ENCODE measurements around the gene MTO1.
"Not testable (repeated sequence)": the region's sequence is repeated elsewhere in the genome, so short reads cannot be mapped to it uniquely, and the experiment has no call there.

Gene MTO1

DNA sequence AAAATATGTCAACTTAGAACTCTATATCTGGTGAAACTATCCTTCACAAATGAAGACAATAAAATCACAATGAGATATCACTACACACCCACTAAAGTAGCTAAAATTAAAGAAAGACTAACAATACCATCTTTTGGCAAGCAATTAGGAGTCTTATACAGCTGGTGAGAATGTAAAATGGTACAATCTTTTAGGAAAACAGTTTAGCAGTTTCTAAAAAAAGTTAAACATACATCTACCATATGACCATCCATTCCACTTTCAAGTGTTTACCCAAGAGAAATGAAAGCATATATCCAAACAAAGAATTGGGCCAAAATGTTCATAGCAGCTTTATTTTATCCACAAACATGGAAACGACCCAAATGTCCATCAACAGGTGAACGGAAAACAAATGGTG is 73.1 kb downstream of the MTO1 start:
- Histone ChIP-seq H3K36me3 (ENCODE audit: insufficient read depth, low read length) (no peaks in the 10 kb centered on the region), H3K9ac (ENCODE audit: low read depth, low read length) (no peak overlapping the region), H3K9me3 (ENCODE audit: control insufficient read depth, insufficient read depth, low read length) (no peaks in the 10 kb centered on the region), H3K4me1 (ENCODE audit: insufficient read depth, low read length) (no peaks in the 10 kb centered on the region)

DNA sequence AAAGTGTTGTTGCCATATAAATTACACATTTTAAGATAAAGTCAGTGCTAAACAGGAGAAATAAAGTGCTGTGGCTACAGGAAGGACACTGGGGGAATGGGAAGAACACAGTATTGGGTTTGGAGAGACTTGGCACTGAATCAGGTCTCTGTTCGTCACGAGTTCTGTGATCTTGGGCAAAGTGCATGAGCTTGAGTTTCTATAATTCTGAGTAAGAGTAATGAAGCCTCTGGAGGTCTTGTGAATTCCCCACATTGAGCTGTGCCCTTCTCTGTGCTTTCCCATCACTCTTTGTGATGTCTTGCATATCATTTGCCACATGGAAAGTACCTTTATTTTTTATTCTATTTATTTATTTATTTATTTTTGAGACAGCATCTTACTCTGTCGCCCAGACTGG is 76.1 kb downstream of the MTO1 start:
- no peak overlapping the region for H3K9ac ChIP-seq (ENCODE audit: low read depth, low read length)

DNA sequence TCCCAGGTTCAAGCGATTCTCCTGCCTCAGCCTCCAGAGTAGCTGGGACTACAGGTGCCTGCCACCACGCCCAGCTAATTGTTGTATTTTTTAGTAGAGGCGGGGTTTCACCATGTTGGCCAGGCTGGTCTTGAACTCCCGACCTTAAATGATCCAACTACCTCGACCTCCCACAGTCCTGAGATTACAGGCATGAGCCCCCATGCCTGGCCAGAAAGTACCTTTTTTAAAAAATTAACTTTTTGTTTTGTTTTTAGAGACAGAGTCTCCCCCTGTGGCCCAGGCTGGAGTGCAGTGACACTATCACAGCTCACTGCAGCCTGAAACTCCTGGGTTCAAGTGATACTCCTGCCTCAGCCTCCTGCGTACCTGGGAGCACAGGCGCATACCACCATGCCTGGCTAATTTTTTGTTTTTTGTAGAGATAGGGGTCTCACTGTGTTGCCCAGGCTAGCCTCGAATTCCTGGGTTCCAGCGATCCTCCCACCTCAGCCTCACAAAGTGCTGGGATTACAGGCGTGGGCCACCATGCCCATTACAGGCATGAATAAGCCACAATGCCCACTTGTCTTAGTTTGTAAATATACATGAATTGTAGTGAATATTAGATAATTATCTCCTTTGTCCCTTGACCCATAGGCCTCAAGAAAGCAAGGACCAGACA is 76.7 kb downstream of the MTO1 start:
- no peak overlapping the region for H3K9ac ChIP-seq (ENCODE audit: low read depth, low read length)
- H3K4me1 ChIP-seq (ENCODE audit: insufficient read depth, low read length), result no peaks in the 10 kb centered on the region
- no peaks in the 10 kb centered on the region for H3K9me3 ChIP-seq (ENCODE audit: control insufficient read depth, insufficient read depth, low read length)
- no peaks in the 10 kb centered on the region for H3K36me3 ChIP-seq (ENCODE audit: insufficient read depth, low read length)

More for the DNA sequence above, 76.1 kb downstream of the MTO1 start:
- H3K4me1 ChIP-seq (ENCODE audit: insufficient read depth, low read length), result no peaks in the 10 kb centered on the region
- no peaks in the 10 kb centered on the region for H3K9me3 ChIP-seq (ENCODE audit: control insufficient read depth, insufficient read depth, low read length)
- no peaks in the 10 kb centered on the region for H3K36me3 ChIP-seq (ENCODE audit: insufficient read depth, low read length)

DNA sequence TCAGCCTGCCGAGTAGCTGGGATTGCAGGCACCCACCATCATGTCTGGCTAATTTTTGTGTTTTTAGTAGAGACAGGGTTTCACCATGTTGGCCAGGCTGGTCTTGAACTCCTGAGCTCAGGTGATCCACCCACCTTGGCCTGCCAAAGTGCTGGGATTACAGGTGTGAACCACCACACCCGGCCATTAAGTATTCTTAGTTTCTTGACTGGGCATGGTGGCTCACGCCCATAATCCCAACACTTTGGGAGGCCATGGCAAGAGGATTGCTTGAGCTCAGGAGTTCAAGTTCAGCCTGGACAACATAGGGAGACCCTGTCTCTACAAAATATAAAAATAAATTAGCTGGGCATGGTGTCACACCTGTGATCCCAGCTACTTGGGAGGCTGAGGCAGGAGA is 80.9 kb downstream of the MTO1 start:
- not testable (repeated sequence) for H3K36me3 ChIP-seq (ENCODE audit: insufficient read depth, low read length); H3K9me3 ChIP-seq (ENCODE audit: control insufficient read depth, insufficient read depth, low read length); H3K9ac ChIP-seq (ENCODE audit: low read depth, low read length); H3K4me1 ChIP-seq (ENCODE audit: insufficient read depth, low read length)

DNA sequence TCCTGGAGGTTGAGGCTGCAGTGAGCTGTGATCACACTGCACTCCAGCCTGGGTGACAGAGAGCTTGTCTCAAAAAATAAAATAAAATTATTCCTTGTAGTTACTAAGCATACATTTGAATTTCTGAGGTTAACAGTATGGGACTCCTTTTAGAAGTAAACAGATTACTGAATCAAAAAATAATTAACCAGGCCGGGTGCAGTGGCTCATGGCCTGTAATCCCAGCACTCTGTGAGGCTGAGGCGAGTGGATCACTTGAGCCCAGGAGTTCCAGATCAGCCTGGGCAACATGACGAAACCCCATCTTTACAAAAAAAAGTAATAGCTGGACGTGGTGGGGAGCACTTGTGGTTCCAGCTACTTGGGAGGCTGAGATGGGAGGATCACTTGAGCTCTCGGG is 81.4 kb downstream of the MTO1 start:
- no peaks in the 10 kb centered on the region for H3K4me1 ChIP-seq (ENCODE audit: insufficient read depth, low read length)
- no peaks in the 10 kb centered on the region for H3K9me3 ChIP-seq (ENCODE audit: control insufficient read depth, insufficient read depth, low read length)
- no peaks in the 10 kb centered on the region for H3K36me3 ChIP-seq (ENCODE audit: insufficient read depth, low read length)
- H3K9ac ChIP-seq (ENCODE audit: low read depth, low read length), result no peak overlapping the region

DNA sequence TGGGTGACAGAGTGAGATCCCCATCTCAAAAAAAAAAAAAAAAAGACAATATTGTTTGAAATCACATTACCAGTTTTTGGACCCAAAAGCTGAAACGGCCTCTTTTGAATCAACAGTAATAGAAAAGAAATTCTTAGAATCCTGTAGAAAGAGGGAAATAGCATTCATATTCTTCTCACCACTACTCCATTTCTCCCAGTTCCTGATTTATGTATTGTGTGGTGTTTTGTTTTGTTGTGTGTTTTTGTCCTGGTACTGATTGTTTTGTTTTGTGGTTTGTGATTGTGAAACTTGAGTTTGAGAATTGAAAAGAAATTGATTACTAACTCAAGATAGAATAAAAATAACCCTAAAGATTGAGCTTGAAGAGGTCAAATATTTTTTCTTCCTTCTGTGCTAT is 85.5 kb downstream of the MTO1 start:
- Histone ChIP-seq H3K9ac (ENCODE audit: low read depth, low read length) (no peak overlapping the region), H3K9me3 (ENCODE audit: control insufficient read depth, insufficient read depth, low read length) (no peaks in the 10 kb centered on the region), H3K4me1 (ENCODE audit: insufficient read depth, low read length) (no peaks in the 10 kb centered on the region), H3K36me3 (ENCODE audit: insufficient read depth, low read length) (no peaks in the 10 kb centered on the region)

DNA sequence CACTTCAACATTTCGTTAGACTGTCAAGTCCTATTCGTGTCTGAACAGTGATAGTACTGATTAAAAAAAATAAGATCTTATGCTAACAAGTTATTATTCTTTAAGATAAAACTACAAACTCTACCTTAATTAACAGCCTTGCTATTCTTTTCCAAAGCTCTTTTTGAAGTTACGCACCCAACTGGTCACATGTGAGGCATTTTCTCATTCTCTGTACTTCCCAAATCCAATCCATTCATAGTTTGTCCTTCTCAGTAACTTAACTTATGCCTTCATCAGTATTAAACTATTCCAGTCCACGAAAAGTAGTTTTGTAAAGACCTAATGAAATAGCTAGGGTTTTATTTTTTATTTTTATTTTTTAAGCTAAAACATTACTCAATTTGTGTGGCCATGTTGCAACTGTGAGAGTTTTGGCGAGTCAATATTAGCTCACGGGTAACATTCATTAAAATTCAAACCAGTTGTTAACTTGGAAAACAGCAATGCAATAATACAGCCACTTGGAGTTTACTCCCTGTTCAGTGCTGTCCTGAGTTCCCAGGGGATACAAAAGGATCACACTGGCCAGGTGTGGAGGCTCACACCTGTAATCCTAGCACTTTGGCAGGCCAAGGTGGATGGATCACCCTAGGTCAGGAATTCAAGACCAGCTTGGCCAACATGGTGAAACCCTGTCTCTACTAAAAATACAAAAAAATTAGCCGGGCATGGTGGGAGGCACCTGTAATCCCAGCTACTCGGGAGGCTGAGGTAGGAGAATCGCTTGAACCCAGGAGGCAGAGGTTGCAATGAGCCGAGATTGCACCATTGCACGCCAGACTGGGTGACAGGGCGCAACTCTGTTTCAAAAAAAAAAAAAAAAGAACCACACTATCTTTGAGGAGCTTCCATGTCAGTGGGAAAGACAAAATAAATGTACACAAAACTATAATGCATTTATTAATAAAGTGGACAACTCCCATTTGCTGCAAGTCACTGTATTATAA is 87.2 kb downstream of the MTO1 start:
- H3K9me3 ChIP-seq (ENCODE audit: control insufficient read depth, insufficient read depth, low read length), result no peaks in the 10 kb centered on the region

DNA sequence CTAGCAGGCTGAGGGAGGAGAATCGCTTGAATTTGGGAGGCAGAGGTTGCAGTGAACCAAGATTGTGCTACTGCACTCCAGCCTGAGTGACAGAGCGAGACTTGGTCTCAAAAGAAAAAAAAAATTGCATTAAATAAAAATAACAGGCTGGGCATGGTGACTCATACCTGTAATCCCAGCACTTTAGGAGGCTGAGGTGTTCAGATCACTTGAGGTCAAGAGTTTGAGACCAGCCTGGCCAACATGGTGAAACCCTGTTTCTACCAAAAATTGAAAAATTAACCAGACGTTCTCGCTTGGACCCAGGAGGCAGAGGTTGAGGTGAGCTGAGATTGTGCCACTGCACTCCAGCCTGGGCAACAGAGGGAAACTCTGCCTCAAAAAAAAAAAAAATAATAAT is 89.6 kb downstream of the MTO1 start:
- not testable (repeated sequence) for H3K9me3 ChIP-seq (ENCODE audit: control insufficient read depth, insufficient read depth, low read length); H3K36me3 ChIP-seq (ENCODE audit: insufficient read depth, low read length); H3K4me1 ChIP-seq (ENCODE audit: insufficient read depth, low read length); H3K9ac ChIP-seq (ENCODE audit: low read depth, low read length)

More for the DNA sequence above, 87.2 kb downstream of the MTO1 start:
- H3K9ac ChIP-seq (ENCODE audit: low read depth, low read length), result no peak overlapping the region
- no peaks in the 10 kb centered on the region for H3K36me3 ChIP-seq (ENCODE audit: insufficient read depth, low read length)
- no peaks in the 10 kb centered on the region for H3K4me1 ChIP-seq (ENCODE audit: insufficient read depth, low read length)

DNA sequence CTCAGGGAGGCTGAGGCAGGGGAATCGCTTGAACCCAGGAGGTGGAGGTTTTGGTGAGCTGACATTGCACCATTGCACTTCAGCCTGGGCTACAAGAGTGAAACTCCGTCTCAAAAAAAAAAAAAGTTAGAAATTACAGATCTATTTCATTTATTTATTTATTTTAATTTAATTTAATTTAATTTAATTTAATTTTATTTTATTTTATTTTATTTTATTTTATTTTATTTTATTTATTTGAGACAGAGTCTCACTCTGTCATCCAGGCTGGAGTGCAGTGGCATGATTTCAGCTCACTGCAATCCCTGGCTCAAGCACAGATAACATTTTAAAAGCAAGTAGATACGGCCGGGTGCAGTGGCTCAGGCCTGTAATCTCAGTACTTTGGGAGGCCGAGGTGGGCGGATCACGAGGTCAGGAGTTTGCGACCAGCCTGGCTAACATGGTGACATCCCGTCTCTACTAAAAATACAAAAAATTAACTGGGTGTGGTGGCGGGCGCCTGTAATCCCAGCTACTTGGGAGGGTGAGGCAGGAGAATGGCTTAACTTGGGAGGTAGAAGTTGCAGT is 93.9 kb downstream of the MTO1 start:
- not testable (repeated sequence) for H3K9ac ChIP-seq (ENCODE audit: low read depth, low read length); H3K36me3 ChIP-seq (ENCODE audit: insufficient read depth, low read length); H3K9me3 ChIP-seq (ENCODE audit: control insufficient read depth, insufficient read depth, low read length)
- H3K4me1 ChIP-seq (ENCODE audit: insufficient read depth, low read length), result peaks cover 19% of the 10 kb centered on the region

DNA sequence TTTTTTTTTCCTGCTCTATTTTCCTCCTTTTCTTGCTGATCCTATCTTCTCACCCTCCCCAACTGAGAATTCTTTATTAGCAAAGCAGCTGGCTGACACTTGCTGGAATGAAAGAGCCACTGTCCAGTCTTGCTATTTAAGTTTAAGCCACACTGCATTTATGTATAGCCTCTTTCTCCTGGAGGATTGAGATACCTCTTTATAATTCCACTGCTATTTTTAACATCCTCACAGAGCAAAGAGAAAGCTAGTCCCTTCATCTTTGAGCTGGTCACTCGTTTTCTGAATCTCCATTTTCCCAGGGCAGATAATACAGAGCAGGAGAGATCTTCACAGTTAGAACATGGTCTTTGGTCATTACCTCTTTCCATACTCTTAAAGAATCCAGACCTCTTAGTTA is 95.3 kb downstream of the MTO1 start:
- no peak overlapping the region for H3K9ac ChIP-seq (ENCODE audit: low read depth, low read length)
- H3K9me3 ChIP-seq (ENCODE audit: control insufficient read depth, insufficient read depth, low read length), result no peaks in the 10 kb centered on the region
- no peaks in the 10 kb centered on the region for H3K36me3 ChIP-seq (ENCODE audit: insufficient read depth, low read length)
- peaks cover 21% of the 10 kb centered on the region for H3K4me1 ChIP-seq (ENCODE audit: insufficient read depth, low read length)

Data from ES-I3 (cell line).